ENCODE measurements around the gene UBL7. TPM values are rescaled to one million over a fixed set of nuclear protein-coding genes. Genes with fewer than 3 reads are reported as not detected.
"Not testable (repeated sequence)": the region's sequence is repeated elsewhere in the genome, so short reads cannot be mapped to it uniquely, and the experiment has no call there.

Gene UBL7
- total and polyA plus RNA-seq, 2 of the 8 experiments (the other 6 are each of a cell fraction or from before 2014, with no cell fraction given) = 71.5 to 183 TPM

DNA sequence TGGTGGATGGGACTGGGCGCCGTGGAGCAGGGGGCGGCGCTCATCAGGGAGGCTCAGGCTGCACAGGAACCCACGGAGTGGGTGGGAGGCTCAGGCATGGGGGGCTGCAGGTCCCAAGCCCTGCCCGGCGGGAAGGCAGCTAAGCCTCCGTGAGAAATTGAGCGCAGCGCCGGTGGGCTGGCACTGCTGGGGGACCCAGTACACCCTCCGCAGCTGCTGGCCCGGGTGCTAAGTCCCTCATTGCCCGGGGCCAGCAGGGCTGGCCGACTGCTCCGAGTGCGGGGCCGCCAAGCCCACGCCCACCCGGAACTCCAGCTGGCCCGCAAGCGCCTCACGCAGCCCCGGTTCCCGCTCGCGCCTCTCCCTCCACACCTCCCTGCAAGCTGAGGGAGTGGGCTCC is 19.4 kb upstream of the UBL7 start:
- not testable (repeated sequence) for H3K9me3 ChIP-seq (ENCODE audit: insufficient read depth in 2 of 2, low read depth in 1 of 2, low read length in 1 of 2); H3K14ac ChIP-seq (ENCODE audit: insufficient read length); H3K4me3 ChIP-seq (ENCODE audit: extremely low read depth in 1 of 4, insufficient read depth in 2 of 4, low read depth in 3 of 4, low read length in 4 of 4); H2AK5ac ChIP-seq (ENCODE audit: low read depth, low read length); H3K79me1 ChIP-seq (ENCODE audit: low read depth, low read length); H4K20me1 ChIP-seq (replicated peaks in 1 of 2; ENCODE audit: control insufficient read depth in 1 of 2, insufficient read depth in 2 of 2, low read length in 2 of 2); H3K18ac ChIP-seq (ENCODE audit: extremely low read depth, low read length); H3K4me2 ChIP-seq (ENCODE audit: insufficient read depth in 1 of 2, low read depth in 2 of 2, low read length in 2 of 2); H3K4ac ChIP-seq (replicated peaks; ENCODE audit: insufficient read length, low read depth, low read length); H3K27me3 ChIP-seq (replicated peaks in 1 of 4; ENCODE audit: control insufficient read depth in 3 of 4, extremely low read depth in 1 of 4, insufficient read depth in 3 of 4, low read length in 3 of 4); H4K8ac ChIP-seq (ENCODE audit: extremely low read depth, insufficient read depth, low read length); H3K9ac ChIP-seq (replicated peaks in 1 of 4; ENCODE audit: extremely low read depth in 1 of 4, low read depth in 3 of 4, low read length in 3 of 4); H2BK20ac ChIP-seq (ENCODE audit: low read length); H3K36me3 ChIP-seq (ENCODE audit: control insufficient read depth in 2 of 4, insufficient read depth in 4 of 4, low read length in 3 of 4); H3K27ac ChIP-seq (ENCODE audit: low read depth, low read length); H4K91ac ChIP-seq (replicated peaks; ENCODE audit: insufficient read length, low read length); H2BK120ac ChIP-seq (replicated peaks; ENCODE audit: low read depth, low read length); H4K5ac ChIP-seq (ENCODE audit: insufficient read length, low read depth, low read length); H2AFZ ChIP-seq (ENCODE audit: low read length); H2BK12ac ChIP-seq (ENCODE audit: low read depth, low read length); DNase-seq (ENCODE audit: low read depth in 1 of 2, low spot score in 2 of 2); H3K4me1 ChIP-seq (replicated peaks in 1 of 4; ENCODE audit: control insufficient read depth in 3 of 4, insufficient read depth in 4 of 4, low read length in 3 of 4); FAIRE-seq; H3K79me2 ChIP-seq (ENCODE audit: control insufficient read depth in 1 of 2, insufficient read depth in 2 of 2, low read length in 2 of 2); H2BK15ac ChIP-seq (ENCODE audit: low read length); H3K23ac ChIP-seq (ENCODE audit: insufficient read length); H3K23me2 ChIP-seq (ENCODE audit: low read depth, low read length); H2BK5ac ChIP-seq (ENCODE audit: low read depth, low read length); H3K56ac ChIP-seq (replicated peaks; ENCODE audit: insufficient read length, low read depth, low read length)
- ChIA-PET CTCF (ENCODE audit: partially characterized antibody) (interaction anchor here (0.7 to 4.4 kb wide), 9 partner anchors 9 to 308 kb away, joined by 3 to 16 read pairs (median 3); no protein-coding TSS in a partner anchor), POLR2A (ENCODE audit: partially characterized antibody) (interaction anchor here (0.8 to 1.2 kb wide), 3 partner anchors 9 to 32 kb away, joined by 3 to 5 read pairs (median 3); partner anchors contain the start of gene UBL7)
- WGBS, 2 experiments (ENCODE audit: extremely low coverage in 1 of 2, insufficient coverage in 1 of 2, insufficient read length in 1 of 2, insufficient replicate concordance in 2 of 2, low coverage in 1 of 2, low lambda C conversion rate in 2 of 2, missing lambda C conversion rate in 1 of 2) = 91% methylated on average over 11 of the region's 27 CpGs; no CpG with 5 or more reads in 1 of the 2 experiments

DNA sequence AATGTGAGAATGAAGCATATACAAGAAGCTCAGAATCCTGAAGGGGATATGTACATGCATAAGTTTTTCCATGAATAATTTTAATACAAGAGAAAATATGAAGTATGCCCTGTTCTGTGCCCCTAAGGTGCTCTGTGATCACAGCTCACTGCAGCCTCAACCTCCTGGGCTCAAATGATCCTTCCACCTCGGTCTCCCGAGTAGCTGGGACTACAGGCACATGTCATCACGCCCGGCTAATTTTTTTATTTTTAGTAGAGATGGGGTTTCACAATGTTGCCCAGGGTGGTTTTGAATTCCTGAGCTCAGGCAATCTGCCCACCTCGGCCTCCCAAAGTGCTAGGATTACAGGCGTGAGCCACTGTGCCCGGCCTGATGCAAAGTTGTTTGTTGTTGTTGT is 10.7 kb upstream of the UBL7 start:
- not testable (repeated sequence) for H3K79me1 ChIP-seq (ENCODE audit: low read depth, low read length); H2BK120ac ChIP-seq (replicated peaks; ENCODE audit: low read depth, low read length); H4K20me1 ChIP-seq (replicated peaks in 1 of 2; ENCODE audit: control insufficient read depth in 1 of 2, insufficient read depth in 2 of 2, low read length in 2 of 2); H4K5ac ChIP-seq (ENCODE audit: insufficient read length, low read depth, low read length); H3K4me2 ChIP-seq (ENCODE audit: insufficient read depth in 1 of 2, low read depth in 2 of 2, low read length in 2 of 2); H3K56ac ChIP-seq (replicated peaks; ENCODE audit: insufficient read length, low read depth, low read length); H2BK20ac ChIP-seq (ENCODE audit: low read length); H4K91ac ChIP-seq (replicated peaks; ENCODE audit: insufficient read length, low read length); H3K27ac ChIP-seq (ENCODE audit: low read depth, low read length); H2BK15ac ChIP-seq (ENCODE audit: low read length); H2BK5ac ChIP-seq (ENCODE audit: low read depth, low read length); H3K9me3 ChIP-seq (ENCODE audit: insufficient read depth in 2 of 2, low read depth in 1 of 2, low read length in 1 of 2); H2AFZ ChIP-seq (ENCODE audit: low read length); FAIRE-seq; H3K18ac ChIP-seq (ENCODE audit: extremely low read depth, low read length); H3K23me2 ChIP-seq (ENCODE audit: low read depth, low read length); H3K36me3 ChIP-seq (ENCODE audit: control insufficient read depth in 2 of 4, insufficient read depth in 4 of 4, low read length in 3 of 4); H3K23ac ChIP-seq (ENCODE audit: insufficient read length); H3K9ac ChIP-seq (replicated peaks in 1 of 4; ENCODE audit: extremely low read depth in 1 of 4, low read depth in 3 of 4, low read length in 3 of 4); H3K4me1 ChIP-seq (replicated peaks in 1 of 4; ENCODE audit: control insufficient read depth in 3 of 4, insufficient read depth in 4 of 4, low read length in 3 of 4); H2BK12ac ChIP-seq (ENCODE audit: low read depth, low read length); H3K4me3 ChIP-seq (ENCODE audit: extremely low read depth in 1 of 4, insufficient read depth in 2 of 4, low read depth in 3 of 4, low read length in 4 of 4); DNase-seq (ENCODE audit: low read depth in 1 of 2, low spot score in 2 of 2); H2AK5ac ChIP-seq (ENCODE audit: low read depth, low read length); H3K79me2 ChIP-seq (ENCODE audit: control insufficient read depth in 1 of 2, insufficient read depth in 2 of 2, low read length in 2 of 2); H3K14ac ChIP-seq (ENCODE audit: insufficient read length); H4K8ac ChIP-seq (ENCODE audit: extremely low read depth, insufficient read depth, low read length); H3K27me3 ChIP-seq (replicated peaks in 1 of 4; ENCODE audit: control insufficient read depth in 3 of 4, extremely low read depth in 1 of 4, insufficient read depth in 3 of 4, low read length in 3 of 4); H3K4ac ChIP-seq (replicated peaks; ENCODE audit: insufficient read length, low read depth, low read length)
- WGBS, 2 experiments (ENCODE audit: extremely low coverage in 1 of 2, insufficient coverage in 1 of 2, insufficient read length in 1 of 2, insufficient replicate concordance in 2 of 2, low coverage in 1 of 2, low lambda C conversion rate in 2 of 2, missing lambda C conversion rate in 1 of 2) = 97% methylated on average over 7 of the region's 7 CpGs; no CpG with 5 or more reads in 1 of the 2 experiments
- CTCF ChIA-PET (ENCODE audit: partially characterized antibody) = interaction anchor here (1.0 to 2.7 kb wide), 8 partner anchors 11 to 160 kb away, joined by 3 to 10 read pairs (median 3); no protein-coding TSS in a partner anchor
- POLR2A ChIA-PET (ENCODE audit: partially characterized antibody) = interaction anchor here (1.1 to 1.5 kb wide), 2 partner anchors 8 to 11 kb away, joined by 3 to 6 read pairs; partner anchors contain the start of gene UBL7

Data from H1 (cell line).